ENCODE data around the gene MGP.

MGP gene

GRCh38 chr12:14901228-14901562 is 15.5 kb upstream of the MGP start:
- no peak for DNase-seq

DNA sequence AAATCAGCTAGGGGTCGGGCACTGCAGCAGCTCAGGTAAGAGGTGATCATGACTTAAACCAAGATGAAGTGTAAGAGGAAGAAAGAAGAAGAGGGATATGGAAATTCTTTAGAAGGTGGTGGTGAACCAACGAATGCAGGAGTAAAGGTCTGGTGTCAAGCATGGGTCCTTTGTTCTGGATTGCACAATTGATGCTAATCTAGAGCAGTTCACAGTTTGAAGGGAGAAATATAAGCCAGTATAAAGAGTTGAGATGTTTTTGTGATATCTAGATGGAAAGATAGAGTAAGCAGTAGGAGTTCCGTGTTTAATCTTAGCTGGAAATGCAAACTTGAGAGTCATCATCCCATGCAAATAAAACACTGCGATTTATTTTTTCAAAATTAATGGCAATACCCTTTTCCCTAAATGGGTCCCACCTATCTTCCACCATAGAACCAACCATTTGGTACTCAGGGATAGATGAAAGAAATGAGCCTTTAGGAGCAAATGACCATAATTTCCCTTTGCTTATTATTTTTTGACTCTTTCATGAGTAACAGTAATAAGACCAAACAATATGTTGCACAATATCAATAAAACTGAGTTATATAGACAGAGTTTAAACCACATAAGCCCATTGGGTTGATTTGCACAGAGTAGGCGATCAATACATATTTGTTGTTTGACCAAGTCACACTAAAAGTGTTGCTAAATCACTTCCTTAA is 15.0 kb upstream of the MGP start:
- no peak for DNase-seq

GRCh38 chr12:14896521-14897169 is 11.0 kb upstream of the MGP start:
- DNase-seq = no peak

DNA sequence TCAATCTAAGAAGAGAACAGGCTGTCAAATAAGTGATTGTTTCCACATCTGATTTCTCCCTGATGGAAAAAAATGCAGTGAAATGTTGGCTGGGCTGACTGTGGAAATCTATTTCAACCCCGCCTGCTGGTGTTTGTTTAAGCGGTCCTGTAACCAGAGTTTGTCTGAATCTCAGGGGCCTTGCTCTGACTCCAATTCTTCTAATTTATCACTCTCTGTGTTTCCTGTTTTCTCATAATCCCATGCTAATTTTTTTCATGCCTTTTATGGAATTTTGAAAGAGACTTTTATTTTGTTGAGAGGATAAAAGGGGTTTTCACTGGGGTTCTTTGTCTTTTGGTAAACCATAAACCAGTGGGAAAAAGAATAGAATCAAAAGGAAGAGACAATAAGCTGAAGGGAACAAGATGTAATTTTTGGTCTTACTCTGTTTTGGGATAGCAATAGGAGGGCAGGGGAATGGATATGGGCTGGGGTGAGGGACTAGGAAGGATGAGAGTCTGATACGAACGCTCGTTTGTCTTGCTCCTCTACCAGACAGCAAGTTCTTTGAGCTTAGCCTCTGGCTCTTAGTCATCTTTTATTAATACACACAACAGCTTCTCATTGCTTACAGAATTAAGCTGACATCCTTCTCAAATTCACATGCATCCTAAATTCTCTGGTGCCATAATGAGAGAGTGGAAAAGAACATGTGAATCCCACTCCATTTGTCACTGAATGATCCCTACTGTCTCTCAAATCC is 8.0 kb upstream of the MGP start:
- no peak for DNase-seq

DNA sequence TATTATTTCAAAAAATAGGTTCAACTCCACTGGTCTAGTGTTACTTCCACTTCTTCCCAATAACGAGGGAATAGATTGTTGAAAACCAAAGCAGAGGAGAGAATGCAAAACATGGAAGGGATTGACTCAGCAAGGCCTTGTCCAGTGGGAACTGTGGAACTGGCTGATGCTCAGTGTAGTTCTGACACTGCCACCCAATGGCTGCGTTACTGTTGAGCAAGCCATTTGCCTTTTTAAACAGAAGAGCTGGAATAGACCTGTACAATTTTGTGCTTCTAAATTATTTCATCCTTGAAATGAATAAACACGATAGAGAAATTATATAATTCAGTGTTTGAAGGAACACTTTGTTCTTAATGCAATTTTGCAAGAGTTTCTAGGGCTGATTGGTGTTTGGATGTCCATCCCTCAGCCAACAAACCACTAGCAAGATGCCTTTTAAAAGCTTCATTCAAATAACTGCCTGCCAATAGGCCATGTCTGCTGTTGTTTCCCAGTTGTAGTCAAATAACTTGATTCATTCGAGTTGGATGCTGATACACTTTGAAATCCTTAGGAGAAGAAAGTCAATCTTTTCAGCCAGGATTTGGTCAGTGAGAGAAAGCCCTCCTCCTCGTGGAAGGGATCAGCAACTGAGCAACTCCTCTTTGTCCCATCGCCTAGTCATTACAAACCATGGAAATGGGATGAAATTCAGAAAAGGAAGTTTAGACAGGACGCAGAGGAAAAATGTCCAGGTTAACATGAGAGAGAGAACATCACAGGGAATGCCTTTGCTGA is 7.3 kb upstream of the MGP start:
- DNase-seq = no peak

GRCh38 chr12:14890701-14891100 is 5.0 kb upstream of the MGP start:
- DNase-seq = no peak

- no peak for DNase-seq
These were observed 617 bp upstream of the MGP start for GRCh38 chr12:14886271-14886670.

GRCh38 chr12:14884458-14884878 is 1.2 kb downstream of the MGP start:
- no peak for DNase-seq

GRCh38 chr12:14883686-14884085 is 2.0 kb downstream of the MGP start:
- no peak for DNase-seq

GRCh38 chr12:14880890-14881453 is 4.7 kb downstream of the MGP start:
- no peak for DNase-seq

- no peak for DNase-seq
These were observed 6.3 kb downstream of the MGP start for GRCh38 chr12:14879222-14879933.

DNA sequence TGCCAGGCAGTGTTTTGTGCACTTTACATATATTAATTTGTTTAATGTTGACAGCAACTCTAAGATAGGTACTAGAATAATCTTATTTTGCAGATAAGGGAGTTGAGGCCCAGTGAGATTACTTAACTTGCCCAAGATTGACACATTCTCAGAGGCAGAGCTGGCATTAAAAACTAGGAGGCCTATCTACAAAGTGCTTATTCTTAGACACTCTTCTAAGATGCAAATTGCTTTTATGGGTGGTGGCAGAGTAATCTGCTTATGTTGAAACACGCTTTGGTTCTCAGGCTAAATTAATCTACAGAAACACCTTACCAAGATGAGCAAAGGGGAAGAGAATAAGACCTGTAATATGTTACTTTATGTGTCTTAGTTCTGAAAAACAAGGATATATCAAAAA is 7.2 kb downstream of the MGP start:
- DNase-seq = no peak

GRCh38 chr12:14876833-14877232 is 8.8 kb downstream of the MGP start:
- DNase-seq = no peak

DNA sequence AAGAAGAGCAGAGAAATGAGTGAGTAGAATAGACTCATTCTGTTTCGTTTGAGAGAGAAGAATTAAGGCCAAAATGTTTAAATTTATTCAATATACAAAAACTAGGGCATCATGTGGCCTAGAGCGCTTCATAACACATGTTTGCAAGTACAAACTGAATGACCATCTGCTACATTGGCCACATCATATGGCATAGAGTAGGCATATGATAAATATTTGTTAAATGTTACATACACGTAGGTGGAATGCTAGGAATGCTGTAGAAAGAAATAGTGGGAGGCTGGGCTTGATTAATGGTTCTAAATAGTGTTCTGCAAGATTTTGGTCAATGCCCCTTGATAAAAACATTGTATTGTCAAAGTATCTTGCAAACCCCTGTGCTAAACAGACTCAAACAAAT is 10.8 kb downstream of the MGP start:
- DNase-seq = no peak

DNA sequence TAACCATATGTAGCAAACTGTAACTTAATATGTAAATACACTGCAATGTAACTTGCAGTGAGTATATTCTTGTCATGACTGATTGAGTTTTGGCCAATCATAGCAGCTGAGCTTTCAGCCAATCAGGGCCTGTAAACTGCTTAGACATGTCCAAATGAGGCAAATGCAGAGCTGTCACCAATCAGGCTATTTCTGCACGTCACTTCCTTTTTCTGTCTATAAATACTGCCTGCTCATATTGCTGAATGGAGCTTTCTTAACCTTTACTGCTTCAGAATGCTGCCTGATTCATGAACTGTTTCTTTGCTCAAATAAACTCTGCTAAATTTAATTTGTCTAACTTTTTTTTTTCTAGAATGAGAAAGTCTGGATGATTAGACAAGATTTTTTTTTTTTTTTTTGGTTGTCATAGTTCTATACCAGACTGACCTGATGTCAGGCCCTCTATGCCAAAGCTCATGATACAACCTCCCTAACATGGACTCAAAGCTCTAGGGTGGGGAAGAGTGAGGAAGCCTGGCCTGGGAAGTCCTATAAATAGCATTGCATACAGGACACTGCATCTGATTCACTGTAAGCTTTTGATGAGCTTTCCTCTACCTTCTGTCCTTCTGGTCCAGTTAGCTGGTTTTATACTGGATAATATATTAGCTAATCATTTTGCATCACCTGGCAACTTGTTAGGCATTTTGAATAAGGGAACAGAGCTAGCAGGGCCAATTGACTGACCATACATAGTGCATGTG is 12.0 kb downstream of the MGP start:
- no peak for DNase-seq

- DNase-seq = no peak
These were observed 13.8 kb downstream of the MGP start for GRCh38 chr12:14871886-14872285.

- no peak for DNase-seq
These were observed 14.4 kb downstream of the MGP start for GRCh38 chr12:14871247-14871646.

GRCh38 chr12:14868916-14869506 is 16.6 kb downstream of the MGP start:
- no peak for DNase-seq

GRCh38 chr12:14860490-14860889 is 25.2 kb downstream of the MGP start:
- DNase-seq = no peak

DNA sequence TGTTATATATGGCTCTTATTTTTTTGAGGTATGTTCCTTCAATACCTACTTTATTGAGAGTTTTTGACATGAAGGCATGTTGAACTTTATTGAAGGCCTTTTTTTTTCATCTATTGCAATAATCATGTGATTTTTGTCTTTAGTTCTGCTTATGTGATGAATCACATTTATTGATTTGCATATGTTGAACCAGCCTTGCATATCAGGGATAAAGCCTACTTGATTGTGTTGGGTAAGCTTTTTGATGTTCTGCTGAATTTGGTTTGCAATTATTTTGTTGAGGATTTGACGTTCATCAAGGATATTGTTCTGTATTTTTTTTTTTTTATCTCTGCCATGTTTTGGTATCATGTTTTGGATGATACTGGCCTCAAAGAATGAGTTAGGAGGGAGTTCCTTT is 27.1 kb downstream of the MGP start:
- DNase-seq = no peak

- DNase-seq = no peak
These were observed 31.0 kb downstream of the MGP start for GRCh38 chr12:14854586-14855183.

Data from NCI-H2227 treated with DMSO at 0.1 percent for 48 hours (cell line).